IPS DF 4.7 (cell line): ENCODE results near the gene SLC26A8.
"Not testable (repeated sequence)": the region's sequence is repeated elsewhere in the genome, so short reads cannot be mapped to it uniquely, and the experiment has no call there.

Experiments
- DNase-seq: peaks from one replicate; pipeline ENCODE4 v3.0.0-alpha.2; 2013; ENCODE audit warnings: low spot score; ENCODE audit errors: extremely low read depth

SLC26A8 gene

GRCh38 chr6:35948725-35949124 is 75.7 kb downstream of the SLC26A8 start:
- no peak for DNase-seq

- no peak for DNase-seq
Measured at GRCh38 chr6:35945650-35946025, 78.8 kb downstream of the SLC26A8 start.

GRCh38 chr6:35943390-35943789 is 81.1 kb downstream of the SLC26A8 start:
- no peak for DNase-seq

GRCh38 chr6:35942355-35942754 is 82.1 kb downstream of the SLC26A8 start:
- DNase-seq = no peak

- DNase-seq = not testable (repeated sequence)
Measured at GRCh38 chr6:35941170-35941569, 83.3 kb downstream of the SLC26A8 start.

- not testable (repeated sequence) for DNase-seq
Measured at GRCh38 chr6:35940014-35940413, 84.4 kb downstream of the SLC26A8 start.

- DNase-seq = not testable (repeated sequence)
Measured at GRCh38 chr6:35939259-35939658, 85.2 kb downstream of the SLC26A8 start.

- DNase-seq = no peak
Measured at GRCh38 chr6:35936681-35937359, 87.6 kb downstream of the SLC26A8 start.

GRCh38 chr6:35935469-35935868 is 89.0 kb downstream of the SLC26A8 start:
- DNase-seq = no peak

- no peak for DNase-seq
Measured at GRCh38 chr6:35933844-35934243, 90.6 kb downstream of the SLC26A8 start.

- DNase-seq = not testable (repeated sequence)
Measured at GRCh38 chr6:35931873-35932272, 92.6 kb downstream of the SLC26A8 start.

- no peak for DNase-seq
Measured at GRCh38 chr6:35931120-35931561, 93.3 kb downstream of the SLC26A8 start.

GRCh38 chr6:35929601-35930000 is 94.8 kb downstream of the SLC26A8 start:
- no peak for DNase-seq

- DNase-seq = no peak
Measured at GRCh38 chr6:35926509-35927215, 97.8 kb downstream of the SLC26A8 start.

GRCh38 chr6:35925961-35926360 is 98.5 kb downstream of the SLC26A8 start:
- DNase-seq = no peak

- DNase-seq = no peak
Measured at GRCh38 chr6:35924146-35924545, 100.3 kb downstream of the SLC26A8 start.

- no peak for DNase-seq
Measured at GRCh38 chr6:35922139-35922554, 102.3 kb downstream of the SLC26A8 start.

- DNase-seq = no peak
Measured at GRCh38 chr6:35920793-35921732, 103.4 kb downstream of the SLC26A8 start, which contains the start of gene SRPK1. Gene SRPK1, minus strand, starts transcription at chr6:35921098. Its CDS starts 42 bp downstream, at chr6:35921056.

GRCh38 chr6:35919827-35920751 is 104.4 kb downstream of the SLC26A8 start:
- no peak for DNase-seq

GRCh38 chr6:35919085-35919826 is 105.2 kb downstream of the SLC26A8 start:
- DNase-seq = no peak
